IMR-90 (cell line): ENCODE measurements around the gene AGBL5. TPM values are rescaled to one million over a fixed set of nuclear protein-coding genes. Genes with fewer than 3 reads are reported as not detected.

Source experiments
- ATAC-seq: fragments of 200-7000 bp; cut with Tn5 transposase; 2 replicates; pipeline ENCODE4 v1.9.1; 2020; ENCODE audit warnings: low read depth, mild to moderate bottlenecking, moderate library complexity
- BruUV-seq: library from RNA; stranded (reverse); fragments of 400-500 nt; replicated peaks from 2 replicates; lab custom pipeline; 2021; lab: Mats Ljungman, UMichigan
- CTCF ChIA-PET: fragments of 300-600 bp; formaldehyde crosslinking; extraction: SDS; loops from one replicate; lab custom pipeline; 2021; ENCODE audit warnings: antibody characterized with exemption; lab: Yijun Ruan, JAX
- POLR2A ChIA-PET: fragments of 300-600 bp; sonication (Branson Sonifier 250); formaldehyde crosslinking; loops from one replicate; lab custom pipeline; 2022; ENCODE audit warnings: antibody characterized with exemption; ENCODE audit not compliant: unreplicated experiment; lab: Charles Lee
- DNase-seq: peaks from one replicate; pipeline ENCODE4 v3.0.0; 2013
- H2AFZ ChIP-seq: replicated peaks from 2 replicates; pipeline ENCODE3; 2013; ENCODE audit warnings: low read length, mild to moderate bottlenecking; ENCODE audit not compliant: poor library complexity
- H2AK5ac ChIP-seq: 2 replicates; pipeline ENCODE4 v1.6.1; 2013; ENCODE audit warnings: low read depth, low read length, inconsistent platforms
- H2AK9ac ChIP-seq: replicated peaks from 2 replicates; pipeline ENCODE3; 2013; ENCODE audit warnings: mild to moderate bottlenecking, low read depth, low read length, moderate library complexity; ENCODE audit not compliant: poor library complexity
- H2BK120ac ChIP-seq: 2 replicates; pipeline ENCODE4 v1.6.1; 2013; ENCODE audit warnings: low read depth, low read length, inconsistent platforms
- H2BK15ac ChIP-seq: 3 replicates; pipeline ENCODE4 v1.6.1; 2013; ENCODE audit warnings: low read depth, low read length, inconsistent platforms
- H2BK20ac ChIP-seq: 2 replicates; pipeline ENCODE4 v1.6.1; 2013; ENCODE audit warnings: low read depth, mild to moderate bottlenecking, inconsistent platforms, low read length, moderate library complexity
- H2BK5ac ChIP-seq: 2 replicates; pipeline ENCODE4 v1.6.1; 2013; ENCODE audit warnings: mild to moderate bottlenecking, low read depth, low read length, inconsistent platforms; ENCODE audit not compliant: poor library complexity, severe bottlenecking
- H3K14ac ChIP-seq: replicated peaks from 2 replicates; pipeline ENCODE4 v1.6.1; 2013; ENCODE audit warnings: low read depth, low read length, inconsistent platforms
- H3K18ac ChIP-seq: 2 replicates; pipeline ENCODE4 v1.6.1; 2013; ENCODE audit warnings: low read depth, low read length, control low read depth
- H3K23ac ChIP-seq: 2 replicates; pipeline ENCODE4 v1.6.1; 2013; ENCODE audit warnings: low read depth, low read length, inconsistent platforms
- H3K27ac ChIP-seq: 2 replicates; pipeline ENCODE4 v1.5.1; 2013; ENCODE audit warnings: mild to moderate bottlenecking, control low read depth, low read length; ENCODE audit not compliant: insufficient read depth
- H3K27me3 ChIP-seq: 2 replicates; pipeline ENCODE4 v1.6.1; 2013; ENCODE audit warnings: low read length; ENCODE audit not compliant: control insufficient read depth, insufficient read depth
- H3K36me3 ChIP-seq: 2 replicates; pipeline ENCODE4 v1.6.1; 2013; ENCODE audit warnings: low read length, mixed read lengths; ENCODE audit not compliant: control insufficient read depth, insufficient read depth
- H3K4ac ChIP-seq: 2 replicates; pipeline ENCODE4 v1.6.1; 2013; ENCODE audit warnings: low read depth, low read length, inconsistent platforms
- H3K4me1 ChIP-seq: 2 replicates; pipeline ENCODE4 v1.6.1; 2013; ENCODE audit warnings: low read length, mixed read lengths; ENCODE audit not compliant: control insufficient read depth, insufficient read depth
- H3K4me2 ChIP-seq: 2 replicates; pipeline ENCODE4 v1.6.1; 2013; ENCODE audit warnings: low read depth, mild to moderate bottlenecking, control low read depth, low read length, moderate library complexity
- H3K4me3 ChIP-seq: 2 replicates; pipeline ENCODE4 v1.5.1; 2013; ENCODE audit warnings: low read depth, mild to moderate bottlenecking, control low read depth, low read length, moderate library complexity; ENCODE audit not compliant: insufficient read depth
- H3K56ac ChIP-seq: 2 replicates; pipeline ENCODE4 v1.6.1; 2013; ENCODE audit warnings: low read length, inconsistent platforms; ENCODE audit not compliant: insufficient read depth; ENCODE audit errors: extremely low read depth
- H3K79me1 ChIP-seq, 2 experiments: 2 replicates each; pipeline ENCODE4 v1.6.1; 2013; ENCODE audit warnings: low read length in 2 of 2, inconsistent platforms in 1 of 2, low read depth in 1 of 2
- H3K9ac ChIP-seq: 2 replicates; pipeline ENCODE4 v1.6.1; 2013; ENCODE audit warnings: low read depth, low read length, control low read depth
- H3K9me1 ChIP-seq: 2 replicates; pipeline ENCODE4 v1.6.1; 2013; ENCODE audit warnings: low read length, inconsistent platforms; ENCODE audit not compliant: insufficient read depth
- H3K9me3 ChIP-seq: 2 replicates; pipeline ENCODE4 v1.6.1; 2013; ENCODE audit warnings: low read length; ENCODE audit not compliant: control insufficient read depth, insufficient read depth
- H4K20me1 ChIP-seq: 2 replicates; pipeline ENCODE4 v1.6.1; 2013; ENCODE audit warnings: low read length, inconsistent platforms; ENCODE audit not compliant: insufficient read depth
- H4K5ac ChIP-seq: 2 replicates; pipeline ENCODE4 v1.6.1; 2013; ENCODE audit warnings: mild to moderate bottlenecking, low read depth, low read length, control low read depth
- H4K8ac ChIP-seq, 2 experiments: 2 replicates each; pipeline ENCODE4 v1.6.1; 2013; ENCODE audit warnings: low read depth in 2 of 2, low read length in 2 of 2, control low read depth in 1 of 2, inconsistent platforms in 1 of 2
- H4K91ac ChIP-seq: 2 replicates; pipeline ENCODE4 v1.6.1; 2013; ENCODE audit warnings: low read depth, low read length, inconsistent platforms; ENCODE audit not compliant: insufficient read depth
- MAZ ChIP-seq: IDR thresholded peaks from 2 replicates; pipeline ENCODE4 v1.6.1; 2012; ENCODE audit warnings: low read depth, mild to moderate bottlenecking, low read length, improper control_type of control experiment, moderate library complexity, borderline replicate concordance
- SMC3 ChIP-seq: fragments of 150-350 bp; IDR thresholded peaks from 2 replicates; pipeline ENCODE4 v1.6.1; 2016; ENCODE audit warnings: low read depth, mild to moderate bottlenecking, antibody characterized with exemption, low read length, moderate library complexity
- WGBS, 2 experiments: methylation state at CpG; one replicate each; pipeline versions ENCODE4 v1.1.5 to v1.1.7; 2013; ENCODE audit warnings: missing lambda C conversion rate in 2 of 2; ENCODE audit not compliant: insufficient read length in 1 of 2; ENCODE audit errors: extremely low coverage in 2 of 2; 5-methylcytosine and 5-hydroxymethylcytosine counted together
- dilution Hi-C: fragments of 300-500 bp; cut with HindIII; formaldehyde crosslinking; loops from one replicate; pipeline ENCODE4 v1.14.3; 2018; ENCODE audit warnings: low sequenced_read_pairs; ENCODE audit not compliant: unreplicated experiment
- in situ Hi-C: fragments of 300-500 bp; cut with MboI; formaldehyde crosslinking; loops from 3 replicates; pipeline ENCODE4 v1.14.3; 2019; ENCODE audit warnings: low sequenced_read_pairs, inconsistent platforms, mixed read lengths
- intact Hi-C: fragments of 100-400 bp; cut with micrococcal nuclease; formaldehyde crosslinking; loops from 2 replicates; pipeline ENCODE4 v1.10.0; 2022
- polyA plus RNA-seq, 3 experiments: library from polyadenylated mRNA; depleted of rRNA; stranded (reverse); fragments of >200 nt; gene quantifications; 2 replicates each; pipeline ENCODE4 v1.2.3, GENCODE V29; 2012; ENCODE audit warnings: low replicate concordance in 1 of 3
- total RNA-seq: library from RNA; depleted of rRNA; stranded (reverse); fragments of >200 nt; gene quantifications from 2 replicates; pipeline ENCODE4 v1.2.3, GENCODE V29; 2012

AGBL5 gene
- total and polyA plus RNA-seq, 2 of the 4 experiments (the other 2 are of a cell fraction) = 19.0 to 26.2 TPM

DNA sequence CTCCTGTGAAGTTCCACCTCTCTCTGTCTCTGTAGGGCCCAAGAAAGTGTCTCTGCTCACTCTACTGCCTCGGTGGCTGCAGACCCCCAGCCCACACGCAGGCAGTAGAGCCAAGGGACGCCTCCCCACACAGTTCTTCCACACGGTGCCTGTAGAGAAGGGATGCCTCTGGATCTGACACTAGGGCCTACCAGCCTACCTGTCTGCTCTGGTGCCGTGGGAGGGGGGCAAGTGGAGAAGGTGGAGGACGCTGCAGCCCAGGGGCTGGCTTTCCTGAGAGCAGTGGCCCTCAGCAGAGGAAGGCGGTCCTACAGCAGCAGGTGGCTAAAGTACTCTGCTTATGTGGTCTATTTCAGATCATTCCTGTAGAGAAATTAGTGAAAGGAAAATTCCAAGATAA, 27.7 kb upstream of the AGBL5 start:
- H3K18ac ChIP-seq = no peak overlapping the region
- no peak overlapping the region for H2AFZ ChIP-seq
- 67% methylated on average over 1 of the region's 7 CpGs; no CpG with 5 or more reads in 1 of the 2 experiments for WGBS, 2 experiments
- peaks cover 11% of the 10 kb centered on the region; the same call in 1 of the 2 replicates for H4K20me1 ChIP-seq
- no peaks in the 10 kb centered on the region for H3K27me3 ChIP-seq
- no peak overlapping the region for H3K4me2 ChIP-seq
- H2BK5ac ChIP-seq = no peak overlapping the region
- no peak overlapping the region for H2AK5ac ChIP-seq
- no peak overlapping the region for H2AK9ac ChIP-seq
- no peak overlapping the region for H2BK15ac ChIP-seq
- ATAC-seq = no peak
- dilution Hi-C loops (no loop called here), in situ Hi-C loops (no loop called here), intact Hi-C loops (no loop called here)
- H3K9me1 ChIP-seq = peaks cover 13% of the 10 kb centered on the region
- no peak overlapping the region for H3K4me3 ChIP-seq
- H4K91ac ChIP-seq = no peak overlapping the region
- H3K14ac ChIP-seq = no peak overlapping the region
- no peak for DNase-seq
- no peak overlapping the region for H3K4ac ChIP-seq
- no peaks in the 10 kb centered on the region for H3K9me3 ChIP-seq
- no peak overlapping the region for H3K27ac ChIP-seq
- POLR2A ChIA-PET = no interaction called here
- no peak overlapping the region for H4K8ac ChIP-seq
- H3K56ac ChIP-seq = no peak overlapping the region
- H3K79me1 ChIP-seq = peaks cover 9 to 30% of the 10 kb centered on the region in 2 experiments
- no peak overlapping the region for H3K23ac ChIP-seq
- H3K4me1 ChIP-seq = peaks cover 10% of the 10 kb centered on the region; the same call in 1 of the 2 replicates
- H3K36me3 ChIP-seq = peaks cover 37% of the 10 kb centered on the region
- CTCF ChIA-PET = no interaction called here
- H2BK20ac ChIP-seq = no peak overlapping the region
- TF ChIP-seq SMC3 (no peak), MAZ (no peak)
- BruUV-seq = no TSS peak
- no peak overlapping the region for H3K9ac ChIP-seq
- no peak overlapping the region for H4K5ac ChIP-seq
- H2BK120ac ChIP-seq = no peak overlapping the region
